Kidney tubule cell (primary cell): ENCODE measurements around the gene HNF1B.
"Not testable (repeated sequence)": the region's sequence is repeated elsewhere in the genome, so short reads cannot be mapped to it uniquely, and the experiment has no call there.

Experiments used
- DNase-seq: peaks from one replicate; pipeline ENCODE4 v3.0.0-alpha.2; 2018; ENCODE audit warnings: low spot score

The HNF1B gene, protein sequence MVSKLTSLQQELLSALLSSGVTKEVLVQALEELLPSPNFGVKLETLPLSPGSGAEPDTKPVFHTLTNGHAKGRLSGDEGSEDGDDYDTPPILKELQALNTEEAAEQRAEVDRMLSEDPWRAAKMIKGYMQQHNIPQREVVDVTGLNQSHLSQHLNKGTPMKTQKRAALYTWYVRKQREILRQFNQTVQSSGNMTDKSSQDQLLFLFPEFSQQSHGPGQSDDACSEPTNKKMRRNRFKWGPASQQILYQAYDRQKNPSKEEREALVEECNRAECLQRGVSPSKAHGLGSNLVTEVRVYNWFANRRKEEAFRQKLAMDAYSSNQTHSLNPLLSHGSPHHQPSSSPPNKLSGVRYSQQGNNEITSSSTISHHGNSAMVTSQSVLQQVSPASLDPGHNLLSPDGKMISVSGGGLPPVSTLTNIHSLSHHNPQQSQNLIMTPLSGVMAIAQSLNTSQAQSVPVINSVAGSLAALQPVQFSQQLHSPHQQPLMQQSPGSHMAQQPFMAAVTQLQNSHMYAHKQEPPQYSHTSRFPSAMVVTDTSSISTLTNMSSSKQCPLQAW

DNA sequence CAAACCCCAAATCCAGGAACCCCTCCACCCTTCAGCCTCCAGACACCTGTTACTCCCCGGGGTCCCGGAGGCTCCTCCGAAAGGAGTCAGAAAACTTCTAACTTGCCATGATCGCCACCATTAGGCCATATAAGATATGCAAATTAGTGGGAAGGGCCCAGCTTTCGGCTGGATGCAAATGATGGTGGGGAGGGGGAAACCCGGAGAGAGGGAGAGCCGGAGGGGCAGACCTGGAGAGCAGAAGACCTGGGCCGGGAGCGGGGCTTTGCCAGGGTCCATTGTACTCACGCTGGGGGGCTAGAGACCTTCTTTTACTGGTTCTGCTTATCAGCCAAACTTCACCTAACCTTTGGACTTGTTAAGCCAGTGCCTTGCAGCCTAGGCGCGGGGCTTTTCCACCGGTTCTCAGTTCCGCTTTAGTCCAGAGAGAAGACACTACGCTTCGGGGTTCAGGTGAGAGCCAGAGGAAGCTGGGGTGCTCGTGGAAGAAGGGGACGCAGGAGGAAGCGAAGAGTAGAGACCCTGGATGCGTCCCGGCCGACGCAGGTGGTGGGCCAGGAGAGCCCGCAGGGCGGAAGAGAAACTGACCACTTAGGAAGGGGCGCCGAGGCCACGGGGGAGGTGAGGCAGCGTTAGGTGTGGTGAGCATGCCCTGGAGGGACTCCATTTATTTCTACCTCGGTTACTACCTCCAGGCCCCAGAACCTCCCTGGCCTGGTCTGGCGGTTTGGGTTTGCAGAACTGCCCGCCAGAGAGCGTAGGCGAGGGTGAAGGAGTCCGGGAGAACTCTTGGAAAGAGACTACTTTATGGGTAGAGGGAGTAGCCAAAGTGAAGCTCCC is at the start of gene HNF1B:
TSS of gene HNF1B (minus strand) at position 99 of the 840 bp plus-strand sequence. CDS start 175 bp downstream, outside the sequence.
- DNase-seq, result peak; percentile 93

DNA sequence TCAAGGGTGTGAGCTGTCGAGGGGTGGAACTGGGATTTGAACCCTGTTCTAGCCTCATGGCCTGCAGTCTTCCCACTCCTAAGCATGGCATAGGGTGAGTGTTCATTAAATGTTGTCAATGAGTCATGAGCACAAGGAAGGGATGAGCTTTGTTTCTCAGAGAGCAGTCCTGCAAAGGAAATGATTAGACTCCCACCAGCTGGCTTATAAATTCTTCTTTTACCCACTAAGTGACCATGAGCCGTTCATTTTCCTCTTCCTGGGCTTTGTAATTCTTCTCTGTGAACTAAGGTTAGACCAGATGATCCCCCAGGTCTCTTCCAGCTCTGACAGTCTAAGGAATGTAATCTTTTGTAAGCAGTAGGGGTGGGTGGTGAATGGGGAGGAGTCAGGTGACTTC is 47.9 kb upstream of the HNF1B start:
- DNase-seq, result peak; percentile 92

DNA sequence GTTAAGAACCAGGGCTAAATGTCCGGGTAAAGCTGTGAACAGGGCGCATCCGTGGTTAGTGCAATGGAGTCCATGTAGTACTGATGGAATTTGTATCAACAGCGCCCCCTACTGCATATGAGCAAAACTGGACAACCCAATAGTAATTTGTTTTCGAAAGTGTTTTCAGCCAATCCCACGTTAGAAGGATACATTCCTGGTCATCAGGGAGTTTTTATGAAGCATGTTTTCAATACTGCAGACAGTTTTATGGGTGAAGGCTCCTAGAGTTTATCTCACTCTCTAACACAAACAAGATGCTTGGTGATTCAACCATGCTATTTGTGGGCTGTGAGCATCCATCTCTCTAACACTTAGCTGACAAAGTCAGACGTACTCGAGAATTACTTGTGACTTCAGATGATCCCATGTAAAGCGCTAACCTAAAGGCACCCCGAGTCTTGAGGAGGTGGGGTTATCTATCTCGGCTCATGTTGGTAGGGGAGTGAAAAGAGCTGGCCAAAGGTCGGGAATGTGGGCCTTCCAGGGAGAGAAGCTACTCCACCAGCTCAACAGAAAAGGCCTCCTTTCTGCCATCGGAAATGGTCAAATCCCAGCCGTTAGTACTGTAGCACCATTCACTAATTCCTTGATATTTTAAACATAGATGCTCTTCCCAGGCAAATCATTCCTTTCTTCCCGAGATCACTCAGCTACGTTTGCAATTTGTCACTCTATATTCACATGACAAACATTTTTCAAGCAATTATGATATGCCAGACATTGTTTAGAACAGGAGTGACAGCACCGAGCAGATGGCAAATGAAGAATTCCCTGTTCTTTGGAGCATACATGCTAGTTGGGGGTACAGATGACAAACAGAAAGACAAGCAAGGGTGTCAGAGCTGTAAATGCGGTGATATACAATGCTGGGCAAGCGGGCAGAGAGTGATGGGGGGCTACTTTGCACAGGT is 46.9 kb upstream of the HNF1B start:
- peak; percentile 94 for DNase-seq

DNA sequence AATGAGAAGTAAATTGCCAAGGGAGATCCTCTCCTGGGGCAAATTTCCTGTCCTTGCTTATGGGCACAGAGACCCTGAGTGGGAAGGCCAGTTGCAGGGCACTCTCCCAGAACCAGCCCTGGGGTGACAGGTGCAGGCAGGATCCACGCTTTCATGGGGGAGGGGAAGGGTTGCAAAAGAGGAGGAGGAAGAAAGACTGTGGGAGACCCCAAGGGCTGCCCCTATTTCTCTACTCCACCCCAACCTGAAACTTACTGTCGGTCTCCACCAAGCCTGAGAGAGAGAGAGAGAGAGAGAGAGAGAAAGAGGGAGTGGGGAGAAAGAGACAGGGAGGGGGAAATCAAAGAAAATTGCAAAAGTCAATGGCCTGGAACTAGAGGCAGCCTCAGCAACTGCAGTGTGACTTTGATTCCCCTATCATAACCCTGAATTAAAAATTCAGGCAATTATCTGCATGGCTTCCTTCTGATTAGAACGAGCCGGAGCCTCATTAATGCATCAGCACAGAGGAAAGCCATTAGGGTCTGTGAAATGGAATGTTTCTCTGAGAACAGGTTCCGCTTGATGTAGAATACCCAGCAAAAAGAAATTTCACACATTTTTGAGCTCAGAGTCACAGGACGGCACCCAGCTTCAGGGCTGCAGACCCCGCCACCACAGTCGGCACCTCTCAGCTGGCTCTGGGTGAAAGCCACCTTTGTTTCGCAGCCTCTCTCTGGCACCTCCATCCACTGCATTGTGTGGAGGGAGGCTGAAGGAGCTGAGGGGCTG is 45.1 kb upstream of the HNF1B start:
- DNase-seq, result peak; percentile 97

DNA sequence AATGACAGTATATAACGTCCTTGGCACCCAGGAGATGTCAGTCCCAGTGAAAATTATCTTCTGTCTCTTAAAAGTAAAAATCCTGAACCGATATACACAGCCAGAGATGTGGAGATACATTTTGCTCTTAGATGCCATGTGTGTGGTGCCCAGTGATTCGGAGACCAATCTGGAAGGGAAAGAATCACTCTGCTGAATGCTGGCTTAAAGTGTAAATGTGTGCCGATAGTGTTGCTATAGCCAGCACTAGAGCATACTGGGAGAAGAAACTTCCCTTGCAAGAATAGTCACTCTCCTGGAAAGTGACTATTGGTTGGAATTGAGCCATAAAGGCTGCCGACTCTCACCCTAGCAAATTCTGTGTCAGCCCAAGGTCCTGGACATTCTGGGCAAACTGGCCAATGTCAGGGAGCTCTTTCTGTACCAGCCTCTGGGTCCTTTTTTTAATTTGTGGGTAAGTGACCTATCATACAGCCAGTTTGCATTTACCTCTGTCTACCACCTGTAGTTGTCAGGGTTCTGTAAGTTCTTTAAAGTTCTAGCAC is 44.2 kb upstream of the HNF1B start:
- DNase-seq, result peak; percentile 80

DNA sequence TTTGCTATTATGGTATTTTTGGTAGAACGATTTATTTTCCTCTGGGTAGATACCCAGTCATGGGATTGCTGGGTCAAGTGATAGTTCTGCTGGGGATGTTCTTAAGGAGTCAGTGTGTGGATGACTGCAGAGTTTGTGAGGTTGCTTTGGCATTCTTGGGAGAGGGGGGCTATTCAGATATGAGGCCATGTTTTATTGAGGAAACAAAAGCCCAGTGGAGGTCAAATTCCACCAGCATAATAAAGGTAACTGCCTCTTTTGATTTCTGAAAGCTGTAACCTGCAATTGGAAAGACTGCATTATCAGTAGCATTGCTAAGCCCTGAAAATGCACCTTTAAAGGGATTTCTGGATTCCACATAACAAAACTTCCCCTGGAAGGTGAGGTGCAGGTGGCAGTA is 43.7 kb upstream of the HNF1B start:
- no peak for DNase-seq

DNA sequence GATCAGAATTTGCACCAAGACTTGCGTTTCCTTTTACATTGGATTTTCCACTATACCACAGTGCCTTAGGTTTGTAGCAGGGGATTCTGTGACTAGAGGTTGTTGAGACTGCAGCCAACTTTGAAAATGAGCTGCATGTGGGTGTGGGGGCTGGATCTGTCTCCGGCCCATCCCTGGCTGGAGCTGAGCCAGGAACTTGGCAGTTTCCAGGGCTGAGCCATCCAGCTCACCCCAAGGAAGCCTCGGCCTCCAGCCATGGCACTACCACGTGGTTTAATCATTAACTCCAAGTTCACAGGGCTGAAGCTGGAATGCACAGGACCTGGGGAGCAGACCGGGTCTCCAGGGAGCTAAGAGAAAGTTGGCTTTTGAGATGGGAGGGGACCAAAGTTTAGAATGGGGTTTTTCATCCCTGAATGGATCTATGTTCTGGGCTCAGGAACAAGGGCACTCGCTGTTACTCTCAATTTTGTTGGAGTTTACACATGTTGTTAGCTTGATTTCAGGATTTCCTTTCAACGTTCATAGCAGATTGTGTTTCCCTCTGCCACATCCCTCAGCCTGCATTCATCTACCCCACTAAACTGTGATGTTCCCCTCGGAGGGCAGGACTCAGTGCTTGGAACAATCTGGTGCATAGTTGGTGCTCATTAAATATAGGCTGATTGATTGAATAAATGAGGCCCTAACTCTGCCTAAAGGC is 42.3 kb upstream of the HNF1B start:
- peak; percentile 97 for DNase-seq

DNA sequence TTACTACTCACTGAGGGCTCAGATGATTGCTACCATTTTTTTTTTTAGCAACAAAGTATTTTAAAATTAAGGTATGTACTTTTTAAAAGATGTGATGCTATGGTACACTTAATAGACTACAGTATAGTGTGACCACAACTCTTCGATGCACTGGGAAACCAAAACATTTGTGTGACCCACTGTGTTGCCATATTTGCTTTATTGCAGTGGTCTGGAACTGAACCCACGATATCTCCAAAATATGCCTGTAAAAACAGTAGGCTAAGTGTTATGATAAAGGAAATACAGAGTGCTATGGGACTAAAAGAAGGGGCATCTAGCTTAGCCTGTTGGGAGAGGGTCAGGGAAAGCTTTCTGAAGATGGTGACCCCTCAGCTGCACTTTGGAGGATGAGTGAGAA is 41.6 kb upstream of the HNF1B start:
- no peak for DNase-seq

DNA sequence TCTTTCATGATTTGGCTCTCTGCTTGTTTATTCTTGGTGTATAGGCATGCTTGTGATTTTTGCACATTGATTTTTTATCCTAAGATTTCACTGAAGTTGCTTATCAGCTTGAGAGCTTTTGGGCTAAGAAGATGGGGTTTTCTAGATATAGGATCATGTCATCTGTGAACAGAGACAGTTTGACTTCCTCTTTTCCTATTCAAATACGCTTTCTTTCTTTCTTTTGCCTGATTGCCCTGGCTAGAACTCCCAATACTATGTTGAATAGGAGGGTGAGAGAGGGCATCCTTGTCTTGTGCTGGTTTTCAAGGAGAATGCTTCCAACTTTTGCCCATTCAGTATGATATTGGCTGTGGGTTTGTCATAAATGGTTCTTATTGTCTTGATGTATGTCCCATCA is 37.6 kb upstream of the HNF1B start:
- not testable (repeated sequence) for DNase-seq

DNA sequence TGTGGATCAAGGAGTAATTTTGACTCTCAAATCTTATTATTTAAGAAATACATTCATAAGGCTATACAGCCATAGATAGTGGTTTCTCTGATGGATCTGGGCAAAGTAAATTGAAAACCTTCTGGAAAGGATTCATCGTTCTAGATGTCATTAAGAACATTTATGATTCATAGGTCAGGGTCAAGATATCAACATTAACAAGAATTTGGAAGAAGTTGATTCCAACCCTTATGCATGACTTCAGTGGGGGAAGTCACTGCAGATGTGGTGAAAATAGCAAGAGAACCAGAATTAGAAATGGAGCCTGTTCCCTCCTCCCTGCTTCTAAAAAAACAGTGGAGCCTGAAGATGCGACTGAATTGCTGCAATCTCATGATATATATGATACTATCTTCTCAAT is 36.6 kb upstream of the HNF1B start:
- DNase-seq, result no peak

DNA sequence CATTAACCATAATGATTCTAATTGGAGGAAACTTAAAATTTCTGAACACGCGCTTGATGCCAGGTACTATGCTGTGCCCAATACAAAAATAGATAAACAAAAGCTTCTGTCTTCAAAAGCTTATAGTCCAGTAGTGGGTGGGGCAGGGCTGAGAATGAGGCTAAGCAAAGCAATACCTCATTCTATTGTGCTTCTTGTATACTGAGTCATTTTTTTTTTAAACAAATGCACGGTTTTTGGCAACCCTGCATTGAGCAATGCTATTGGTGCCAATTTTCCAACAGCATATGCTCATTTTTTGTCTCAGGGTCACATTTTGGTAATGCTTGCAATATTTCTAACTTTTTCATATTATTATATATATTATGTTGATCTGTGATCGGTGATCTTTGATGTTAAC is 34.7 kb upstream of the HNF1B start:
- no peak for DNase-seq

DNA sequence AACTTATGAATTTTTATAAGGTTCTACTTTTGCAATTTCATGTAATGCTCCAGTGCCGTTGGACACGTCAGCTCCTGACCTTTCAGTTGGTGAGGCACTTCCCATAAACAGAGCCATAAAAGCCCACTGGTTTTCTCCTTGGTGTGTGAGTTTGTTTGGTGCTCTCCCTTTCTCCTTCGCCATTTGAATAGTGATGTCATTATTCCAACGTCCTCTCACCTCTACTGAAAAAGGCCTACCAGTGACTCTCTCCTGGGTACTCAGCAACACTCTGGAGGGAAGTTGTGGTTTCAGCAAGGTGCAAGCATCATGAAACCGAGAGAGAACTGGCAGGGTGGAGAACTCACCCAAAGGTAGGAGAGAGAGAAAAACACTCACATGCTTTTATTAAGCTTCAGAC is 29.6 kb upstream of the HNF1B start:
- DNase-seq, result peak; percentile 92

DNA sequence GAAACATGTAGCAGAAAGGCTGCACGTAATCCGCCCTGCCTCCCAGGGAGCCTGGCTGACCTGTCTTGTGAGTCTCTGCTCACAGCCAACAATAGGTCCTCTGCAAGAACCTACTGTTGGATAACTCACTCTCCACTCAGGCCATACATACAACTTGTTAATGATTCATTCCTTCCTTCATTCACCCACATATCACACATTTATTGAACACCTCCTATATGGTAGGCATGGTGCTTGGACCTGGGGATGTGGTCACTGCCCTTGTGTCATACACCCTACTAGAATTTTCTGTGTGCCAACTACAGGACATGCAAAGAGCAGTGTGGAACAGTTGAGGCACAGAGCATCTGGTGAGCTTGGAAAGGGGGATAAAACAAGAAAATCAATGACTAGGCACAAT is 28.1 kb upstream of the HNF1B start:
- no peak for DNase-seq

DNA sequence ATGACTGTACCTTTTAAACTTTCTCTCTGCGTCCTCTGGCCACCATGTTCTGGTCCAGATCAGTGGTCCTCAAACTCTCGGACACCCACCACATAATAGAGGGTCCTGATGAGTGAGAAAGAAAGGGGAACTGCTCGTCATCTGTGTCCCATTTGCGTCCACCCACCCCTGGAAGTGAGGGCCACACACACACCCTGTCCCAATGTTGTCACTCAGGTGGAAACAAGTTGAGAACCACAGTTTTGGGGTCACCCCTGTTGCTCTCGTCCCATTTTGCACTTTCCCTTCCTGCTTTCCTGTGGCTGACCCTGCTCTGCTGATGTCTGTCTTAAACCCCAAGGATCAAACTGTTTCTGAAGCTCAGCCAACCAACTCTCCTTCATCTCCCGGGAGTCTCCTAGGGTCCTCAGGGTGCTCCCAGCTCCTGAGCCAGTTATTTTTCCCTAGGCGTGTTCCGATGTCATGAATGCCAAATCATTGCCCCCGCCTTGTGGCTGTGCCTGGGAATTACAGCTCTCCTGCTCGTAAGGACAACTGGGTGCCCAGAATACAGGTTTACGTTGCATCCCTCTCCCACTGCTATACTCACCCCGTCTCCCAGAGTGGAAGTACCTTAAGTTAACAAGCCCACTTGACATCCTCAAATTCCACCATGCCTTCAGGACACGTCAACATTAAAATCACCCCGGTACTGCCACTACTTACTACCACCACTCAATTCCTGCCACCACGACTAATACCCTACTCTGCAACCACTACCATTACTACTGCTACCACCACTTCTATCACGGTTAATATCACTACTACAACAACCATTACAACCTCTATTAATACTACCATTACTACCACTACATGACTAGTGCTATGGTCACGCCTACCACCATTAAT is 26.0 kb upstream of the HNF1B start:
- DNase-seq, result peak; percentile 78

DNA sequence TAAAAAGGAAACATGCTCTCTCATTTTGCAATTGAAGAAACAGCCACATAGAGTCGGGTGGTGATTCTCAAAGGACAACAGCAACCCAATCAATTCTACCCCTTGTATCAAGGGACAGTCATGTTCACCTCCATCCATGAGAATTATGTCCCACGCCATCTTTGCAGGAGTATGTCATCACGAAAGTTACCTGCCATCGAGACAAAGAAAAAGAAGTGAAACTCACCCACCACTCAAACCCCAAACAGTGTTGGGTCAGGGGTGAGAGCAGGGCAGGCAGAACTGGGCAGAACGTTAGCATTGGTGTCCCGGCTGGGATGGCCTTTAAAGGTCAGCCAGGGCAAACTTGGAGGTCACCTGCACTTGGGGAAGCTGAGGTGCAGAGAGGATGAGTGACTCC is 24.2 kb upstream of the HNF1B start:
- DNase-seq, result no peak

DNA sequence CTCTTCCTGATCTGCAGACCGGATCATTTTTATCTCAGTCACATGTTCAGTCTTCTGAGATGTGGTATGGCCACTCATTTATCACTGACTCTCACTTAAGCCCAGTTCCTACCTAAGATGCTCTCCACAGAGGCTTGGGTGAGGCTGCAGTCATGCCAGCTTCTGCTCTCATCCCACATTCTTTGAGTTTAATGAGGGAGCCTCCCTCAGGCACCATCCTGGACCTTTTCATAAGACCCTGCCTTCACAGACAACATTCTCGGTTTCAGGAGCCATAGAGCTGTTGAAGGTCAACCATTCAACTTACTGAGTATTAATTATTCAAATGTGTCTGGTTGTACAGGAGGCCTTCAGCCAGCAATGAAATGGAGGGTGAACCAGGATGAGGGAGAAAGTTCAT is 23.6 kb upstream of the HNF1B start:
- DNase-seq, result peak; percentile 14

DNA sequence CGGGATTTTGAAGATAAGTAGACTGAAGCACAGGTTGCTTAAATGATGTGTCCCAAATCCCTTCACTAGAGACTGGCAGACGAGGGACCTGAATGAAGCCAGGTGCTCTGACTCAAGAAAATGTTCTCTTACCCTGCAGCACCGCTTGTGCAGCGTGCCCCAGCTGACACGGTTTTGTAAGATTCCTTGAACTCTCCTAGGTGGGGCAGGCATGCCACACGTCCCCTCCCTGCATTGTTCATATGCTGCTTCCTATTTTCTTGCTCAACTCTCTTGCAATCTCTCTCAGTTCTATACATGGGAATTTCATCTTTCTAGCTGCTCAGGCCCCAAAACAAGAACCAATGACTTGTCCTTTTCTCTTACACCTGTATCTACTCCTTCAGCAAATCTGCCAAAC is 22.1 kb upstream of the HNF1B start:
- DNase-seq, result peak; percentile 49

DNA sequence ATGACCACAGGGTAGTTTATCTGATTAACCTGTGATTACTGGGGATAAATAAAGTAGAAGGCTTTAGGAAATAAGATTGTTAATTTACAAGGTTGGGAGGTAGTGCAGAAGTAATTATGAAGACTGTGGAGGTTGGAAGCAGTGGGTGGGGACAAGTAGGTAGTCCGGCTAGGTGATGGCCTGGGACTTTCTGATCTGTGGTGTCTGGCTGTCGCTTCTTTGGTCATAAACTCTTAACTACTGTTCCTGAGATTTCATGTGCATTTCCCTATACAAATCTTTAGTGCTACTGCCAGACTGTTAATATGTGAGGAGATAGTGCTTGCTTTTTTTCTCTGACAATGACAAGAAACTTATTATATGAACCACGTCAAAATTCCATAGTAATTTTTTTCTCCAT is 19.5 kb upstream of the HNF1B start:
- no peak for DNase-seq

DNA sequence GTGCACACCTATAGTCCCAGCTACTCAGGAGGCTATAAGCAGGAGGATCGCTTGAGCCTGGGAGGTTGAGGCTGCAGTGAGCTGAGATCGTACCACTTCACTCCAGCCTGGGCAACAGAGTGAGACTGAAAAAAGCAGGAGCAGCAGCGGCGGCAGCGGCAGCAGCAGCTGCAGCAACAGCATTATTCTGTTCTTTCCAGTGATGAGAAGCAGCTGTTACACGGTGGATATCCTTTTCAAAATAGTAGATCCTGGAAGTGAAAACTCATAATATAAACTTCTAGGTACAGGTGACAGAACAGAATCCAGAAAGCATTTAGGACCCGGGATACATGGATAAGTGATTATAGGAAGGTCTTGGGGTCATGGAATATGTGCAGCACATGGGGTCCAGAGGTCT is 17.8 kb upstream of the HNF1B start:
- DNase-seq, result no peak
